Measurements from ENCODE around the gene PPDPF. TPM values are rescaled to one million over a fixed set of nuclear protein-coding genes. Genes with fewer than 3 reads are reported as not detected.
"Not testable (repeated sequence)": the region's sequence is repeated elsewhere in the genome, so short reads cannot be mapped to it uniquely, and the experiment has no call there.

Gene PPDPF
- total and polyA plus RNA-seq, 2 donors (not counting 1 experiment from before 2014, with no cell fraction given): 34.0 to 58.0 TPM

DNA sequence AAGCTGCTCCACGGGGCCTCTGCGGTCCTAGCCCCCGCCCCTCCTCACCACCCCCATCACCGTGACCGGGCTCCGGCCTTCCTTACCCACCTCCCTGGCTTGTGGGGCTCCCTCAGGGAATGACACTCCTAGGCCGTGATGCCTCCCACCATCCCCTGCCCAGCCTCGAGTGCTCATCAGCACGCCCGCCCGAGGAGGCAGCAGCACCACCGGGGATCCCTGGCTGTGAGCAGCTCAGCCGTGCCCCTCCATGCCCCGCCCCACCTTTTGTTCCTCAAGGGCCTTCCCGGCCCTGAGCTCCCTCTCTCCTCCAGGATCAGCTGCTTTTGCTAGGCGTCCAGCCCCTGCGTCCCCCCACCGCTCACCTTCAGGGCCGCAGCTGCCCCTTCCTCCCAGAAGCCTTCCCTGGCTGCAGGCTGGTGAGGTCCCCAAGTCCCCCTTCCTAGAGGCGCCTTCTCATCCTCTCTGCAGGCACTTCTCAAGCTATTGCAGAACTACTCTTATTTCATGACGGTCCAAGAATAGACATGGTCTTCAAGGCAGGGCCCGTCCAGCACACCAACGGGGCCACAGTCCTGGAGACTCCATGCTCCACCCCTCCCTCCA is 36.4 kb downstream of the PPDPF start:
- no peaks in the 10 kb centered on the region for H3K9me3 ChIP-seq (ENCODE audit: control insufficient read depth, insufficient read depth, low read depth, low read length)
- no peak overlapping the region for H3K27ac ChIP-seq (ENCODE audit: insufficient read depth, low read length)
- no peaks in the 10 kb centered on the region for H3K27me3 ChIP-seq (ENCODE audit: control insufficient read depth, insufficient read depth, low read length)
- TF ChIP-seq, protein P1, sequence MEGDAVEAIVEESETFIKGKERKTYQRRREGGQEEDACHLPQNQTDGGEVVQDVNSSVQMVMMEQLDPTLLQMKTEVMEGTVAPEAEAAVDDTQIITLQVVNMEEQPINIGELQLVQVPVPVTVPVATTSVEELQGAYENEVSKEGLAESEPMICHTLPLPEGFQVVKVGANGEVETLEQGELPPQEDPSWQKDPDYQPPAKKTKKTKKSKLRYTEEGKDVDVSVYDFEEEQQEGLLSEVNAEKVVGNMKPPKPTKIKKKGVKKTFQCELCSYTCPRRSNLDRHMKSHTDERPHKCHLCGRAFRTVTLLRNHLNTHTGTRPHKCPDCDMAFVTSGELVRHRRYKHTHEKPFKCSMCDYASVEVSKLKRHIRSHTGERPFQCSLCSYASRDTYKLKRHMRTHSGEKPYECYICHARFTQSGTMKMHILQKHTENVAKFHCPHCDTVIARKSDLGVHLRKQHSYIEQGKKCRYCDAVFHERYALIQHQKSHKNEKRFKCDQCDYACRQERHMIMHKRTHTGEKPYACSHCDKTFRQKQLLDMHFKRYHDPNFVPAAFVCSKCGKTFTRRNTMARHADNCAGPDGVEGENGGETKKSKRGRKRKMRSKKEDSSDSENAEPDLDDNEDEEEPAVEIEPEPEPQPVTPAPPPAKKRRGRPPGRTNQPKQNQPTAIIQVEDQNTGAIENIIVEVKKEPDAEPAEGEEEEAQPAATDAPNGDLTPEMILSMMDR (conservative IDR thresholded peaks at IDR 0.05 in 1 of 2, IDR thresholded peaks at IDR 0.05 in 1 of 2; ENCODE audit: low read depth in 1 of 2, low read length in 2 of 2): no peak
- no peak for TF ChIP-seq EZH2 (IDR thresholded peaks at IDR 0.05; ENCODE audit: low read length, missing control alignments)
- DNase-seq (ENCODE audit: low read depth in 2 of 2): no peak
- no peak overlapping the region for H3K4me2 ChIP-seq (ENCODE audit: extremely low read depth, insufficient read depth, low read length)
- H3K9ac ChIP-seq (ENCODE audit: insufficient read depth, low read length): no peak overlapping the region
- H3K4me3 ChIP-seq (replicated peaks in 1 of 4; ENCODE audit: control extremely low read depth in 1 of 4, insufficient read depth in 1 of 4, low read depth in 3 of 4, low read length in 4 of 4): no peak overlapping the region
- no peaks in the 10 kb centered on the region for H4K20me1 ChIP-seq (ENCODE audit: control insufficient read depth, extremely low read depth, insufficient read depth, low read length)
- peaks cover 10% of the 10 kb centered on the region for H3K36me3 ChIP-seq (ENCODE audit: control insufficient read depth, insufficient read depth, low read length)
- no peaks in the 10 kb centered on the region for H3K4me1 ChIP-seq (ENCODE audit: control insufficient read depth, extremely low read depth, insufficient read depth, low read length)
- H2AFZ ChIP-seq (ENCODE audit: low read length): no peak overlapping the region
- H3K79me2 ChIP-seq (ENCODE audit: control insufficient read depth, insufficient read depth, low read length): no peaks in the 10 kb centered on the region

DNA sequence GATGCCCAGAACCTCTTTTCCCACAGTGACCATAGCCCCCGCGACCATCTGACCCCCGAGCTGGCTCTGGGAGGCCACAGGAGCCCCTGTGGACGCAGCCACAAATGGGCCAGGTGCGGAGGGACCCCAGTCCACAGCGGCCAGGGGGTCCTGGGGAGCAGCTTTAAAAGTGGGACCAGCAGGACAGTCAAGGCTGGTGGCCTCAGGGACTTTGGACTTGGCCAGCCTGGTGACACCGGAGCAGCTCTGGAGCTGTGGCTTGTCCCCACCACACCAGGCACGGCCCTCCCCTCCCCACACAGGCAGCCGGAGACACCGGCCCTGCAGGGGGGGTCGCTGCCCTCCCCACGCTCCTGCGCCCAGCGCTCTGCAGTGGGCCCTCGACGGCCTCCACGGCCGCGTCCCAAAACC is 36.9 kb downstream of the PPDPF start:
- no peak overlapping the region for H3K4me3 ChIP-seq (replicated peaks in 1 of 4; ENCODE audit: control extremely low read depth in 1 of 4, insufficient read depth in 1 of 4, low read depth in 3 of 4, low read length in 4 of 4)
- H3K9ac ChIP-seq (ENCODE audit: insufficient read depth, low read length): no peak overlapping the region
- no peaks in the 10 kb centered on the region for H3K4me1 ChIP-seq (ENCODE audit: control insufficient read depth, extremely low read depth, insufficient read depth, low read length)
- H3K9me3 ChIP-seq (ENCODE audit: control insufficient read depth, insufficient read depth, low read depth, low read length): no peaks in the 10 kb centered on the region
- no peak overlapping the region for H3K27ac ChIP-seq (ENCODE audit: insufficient read depth, low read length)
- no peaks in the 10 kb centered on the region for H3K27me3 ChIP-seq (ENCODE audit: control insufficient read depth, insufficient read depth, low read length)
- H3K79me2 ChIP-seq (ENCODE audit: control insufficient read depth, insufficient read depth, low read length): no peaks in the 10 kb centered on the region
- TF ChIP-seq EZH2 (IDR thresholded peaks at IDR 0.05; ENCODE audit: low read length, missing control alignments): no peak
- TF ChIP-seq, protein P1 (conservative IDR thresholded peaks at IDR 0.05 in 1 of 2, IDR thresholded peaks at IDR 0.05 in 1 of 2; ENCODE audit: low read depth in 1 of 2, low read length in 2 of 2): no peak
- peaks cover 10% of the 10 kb centered on the region for H3K36me3 ChIP-seq (ENCODE audit: control insufficient read depth, insufficient read depth, low read length)
- no peak for DNase-seq (ENCODE audit: low read depth in 2 of 2)
- H4K20me1 ChIP-seq (ENCODE audit: control insufficient read depth, extremely low read depth, insufficient read depth, low read length): no peaks in the 10 kb centered on the region
- no peak overlapping the region for H2AFZ ChIP-seq (ENCODE audit: low read length)
- no peak overlapping the region for H3K4me2 ChIP-seq (ENCODE audit: extremely low read depth, insufficient read depth, low read length)

DNA sequence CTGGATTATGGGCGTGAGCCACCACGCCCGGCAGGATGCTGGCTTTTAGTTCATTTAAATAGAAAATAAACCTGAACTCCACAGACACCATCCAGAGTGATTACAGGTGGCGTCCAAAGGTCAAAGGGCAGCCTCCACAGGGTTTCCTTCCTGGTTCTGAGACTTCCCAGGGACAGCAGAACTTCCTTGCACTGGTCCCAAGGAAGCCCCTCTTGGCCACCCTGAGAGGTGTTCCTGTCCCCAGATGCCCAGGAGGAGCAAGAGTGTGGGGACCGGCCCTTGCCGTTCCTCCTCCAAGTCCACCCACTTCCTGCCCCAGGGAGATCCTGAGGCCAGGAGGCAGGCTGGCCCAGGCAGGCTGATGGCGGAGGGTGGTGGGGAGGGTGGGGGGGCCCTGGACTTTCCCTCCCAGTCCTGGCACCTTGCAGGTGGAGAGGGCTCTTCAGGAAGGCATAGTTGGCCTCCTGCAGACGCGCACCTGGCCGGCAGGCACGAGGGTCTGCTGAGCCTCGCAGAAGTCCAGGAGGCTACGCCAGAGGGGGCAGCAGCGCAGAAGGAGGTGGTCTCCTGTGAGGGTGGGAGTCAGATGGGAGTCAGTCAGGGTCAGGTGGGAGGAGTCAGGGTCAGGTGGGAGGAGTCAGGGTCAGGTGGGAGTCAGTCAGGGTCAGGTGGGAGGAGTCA is 38.4 kb downstream of the PPDPF start:
- H3K9me3 ChIP-seq (ENCODE audit: control insufficient read depth, insufficient read depth, low read depth, low read length): no peaks in the 10 kb centered on the region
- no peak overlapping the region for H3K4me3 ChIP-seq (replicated peaks in 1 of 4; ENCODE audit: control extremely low read depth in 1 of 4, insufficient read depth in 1 of 4, low read depth in 3 of 4, low read length in 4 of 4)
- H3K4me1 ChIP-seq (ENCODE audit: control insufficient read depth, extremely low read depth, insufficient read depth, low read length): no peaks in the 10 kb centered on the region
- peaks cover 17% of the 10 kb centered on the region for H3K36me3 ChIP-seq (ENCODE audit: control insufficient read depth, insufficient read depth, low read length)
- TF ChIP-seq EZH2 (IDR thresholded peaks at IDR 0.05; ENCODE audit: low read length, missing control alignments): no peak
- TF ChIP-seq, protein P1 (conservative IDR thresholded peaks at IDR 0.05 in 1 of 2, IDR thresholded peaks at IDR 0.05 in 1 of 2; ENCODE audit: low read depth in 1 of 2, low read length in 2 of 2): no peak
- no peak overlapping the region for H3K27ac ChIP-seq (ENCODE audit: insufficient read depth, low read length)
- no peaks in the 10 kb centered on the region for H4K20me1 ChIP-seq (ENCODE audit: control insufficient read depth, extremely low read depth, insufficient read depth, low read length)
- H3K79me2 ChIP-seq (ENCODE audit: control insufficient read depth, insufficient read depth, low read length): no peaks in the 10 kb centered on the region
- DNase-seq (ENCODE audit: low read depth in 2 of 2): no peak
- H2AFZ ChIP-seq (ENCODE audit: low read length): no peak overlapping the region
- H3K4me2 ChIP-seq (ENCODE audit: extremely low read depth, insufficient read depth, low read length): no peak overlapping the region
- H3K27me3 ChIP-seq (ENCODE audit: control insufficient read depth, insufficient read depth, low read length): no peaks in the 10 kb centered on the region
- H3K9ac ChIP-seq (ENCODE audit: insufficient read depth, low read length): no peak overlapping the region

DNA sequence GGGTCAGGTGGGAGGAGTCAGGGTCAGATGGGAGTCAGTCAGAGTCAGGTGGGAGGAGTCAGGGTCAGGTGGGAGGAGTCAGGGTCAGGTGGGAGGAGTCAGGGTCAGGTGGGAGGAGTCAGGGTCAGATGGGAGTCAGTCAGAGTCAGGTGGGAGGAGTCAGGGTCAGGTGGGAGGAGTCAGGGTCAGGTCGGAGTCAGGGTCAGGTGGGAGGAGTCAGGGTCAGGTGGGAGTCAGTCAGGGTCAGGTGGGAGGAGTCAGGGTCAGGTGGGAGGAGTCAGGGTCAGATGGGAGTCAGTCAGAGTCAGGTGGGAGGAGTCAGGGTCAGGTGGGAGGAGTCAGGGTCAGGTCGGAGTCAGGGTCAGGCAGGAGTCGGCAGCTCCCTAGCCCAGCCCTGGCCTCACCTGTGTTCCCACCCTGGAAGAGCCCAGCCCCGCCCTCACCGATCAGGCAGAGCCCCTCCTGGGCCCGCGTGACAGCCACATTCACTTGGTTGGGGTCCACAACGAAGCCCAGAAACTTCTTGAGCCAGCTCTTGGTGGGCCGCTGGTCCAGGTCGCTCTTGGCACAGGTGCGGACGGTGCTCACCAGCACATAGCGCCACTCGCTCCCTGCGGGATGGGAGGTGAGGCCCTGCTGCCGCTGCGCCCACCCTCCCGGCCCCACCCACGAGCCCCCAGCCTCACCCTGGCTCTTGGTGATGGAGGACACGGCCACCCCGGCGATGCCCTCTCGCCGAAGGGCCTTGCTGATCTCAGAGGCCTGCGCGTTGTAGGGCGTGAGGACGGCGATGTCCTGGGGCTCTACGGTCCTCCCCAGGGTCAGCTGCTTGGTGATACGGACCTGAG is 39.1 kb downstream of the PPDPF start:
- H3K9ac ChIP-seq (ENCODE audit: insufficient read depth, low read length); H3K9me3 ChIP-seq (ENCODE audit: control insufficient read depth, insufficient read depth, low read depth, low read length); H3K4me3 ChIP-seq (replicated peaks in 1 of 4; ENCODE audit: control extremely low read depth in 1 of 4, insufficient read depth in 1 of 4, low read depth in 3 of 4, low read length in 4 of 4); H3K79me2 ChIP-seq (ENCODE audit: control insufficient read depth, insufficient read depth, low read length); DNase-seq (ENCODE audit: low read depth in 2 of 2); H4K20me1 ChIP-seq (ENCODE audit: control insufficient read depth, extremely low read depth, insufficient read depth, low read length); H3K4me2 ChIP-seq (ENCODE audit: extremely low read depth, insufficient read depth, low read length); H3K27me3 ChIP-seq (ENCODE audit: control insufficient read depth, insufficient read depth, low read length); H3K4me1 ChIP-seq (ENCODE audit: control insufficient read depth, extremely low read depth, insufficient read depth, low read length); H2AFZ ChIP-seq (ENCODE audit: low read length); H3K27ac ChIP-seq (ENCODE audit: insufficient read depth, low read length): not testable (repeated sequence)
- H3K36me3 ChIP-seq (ENCODE audit: control insufficient read depth, insufficient read depth, low read length): peaks cover 17% of the 10 kb centered on the region
